Epithelial cell of proximal tubule (primary cell): ENCODE results near the gene FAXC. TPM values are rescaled to one million over a fixed set of nuclear protein-coding genes. Genes with fewer than 3 reads are reported as not detected.
"Not testable (repeated sequence)": the region's sequence is repeated elsewhere in the genome, so short reads cannot be mapped to it uniquely, and the experiment has no call there.

Experiments
- DNase-seq: peaks from one replicate; pipeline ENCODE4 v3.0.0-alpha.2; 2011; ENCODE audit warnings: low read depth
- H3K4me3 ChIP-seq: 2 replicates; pipeline ENCODE4 v1.5.1; 2011; ENCODE audit warnings: low read depth, mild to moderate bottlenecking, low read length
- CTCF ChIP-seq: conservative IDR thresholded peaks from 2 replicates; pipeline ENCODE4 v1.5.1; 2012; ENCODE audit warnings: low read depth, mild to moderate bottlenecking, low read length
- total RNA-seq: library from RNA; depleted of rRNA; stranded (reverse); fragments of >200 nt; gene quantifications from 2 replicates; pipeline ENCODE4 v1.2.3, GENCODE V29; 2015

FAXC gene
- total RNA-seq, 1 donor from 2014 or later, result 7.2 TPM

GRCh38 chr6:99344289-99344688, 5.2 kb downstream of the FAXC start:
- TF ChIP-seq CTCF, result no peak
- no peak for DNase-seq
- H3K4me3 ChIP-seq, result no peak overlapping the region

- TF ChIP-seq CTCF, result no peak
- no peak for DNase-seq
- H3K4me3 ChIP-seq, result no peak overlapping the region
Observed at GRCh38 chr6:99341862-99342455, 7.5 kb downstream of the FAXC start.

- no peak for DNase-seq
- no peak for TF ChIP-seq CTCF
- H3K4me3 ChIP-seq, result no peak overlapping the region
Observed at GRCh38 chr6:99338188-99338587, 11.3 kb downstream of the FAXC start.

- not testable (repeated sequence) for H3K4me3 ChIP-seq, DNase-seq
Observed at GRCh38 chr6:99335298-99335697, 14.2 kb downstream of the FAXC start.

- no peak overlapping the region for H3K4me3 ChIP-seq
- no peak for DNase-seq
- peak; percentile 81 for TF ChIP-seq CTCF
Observed at GRCh38 chr6:99334526-99335127, 14.8 kb downstream of the FAXC start.

GRCh38 chr6:99333068-99333467, 16.4 kb downstream of the FAXC start:
- H3K4me3 ChIP-seq, result no peak overlapping the region
- no peak for DNase-seq
- no peak for TF ChIP-seq CTCF

- no peak overlapping the region for H3K4me3 ChIP-seq
- no peak for DNase-seq
- no peak for TF ChIP-seq CTCF
Observed at GRCh38 chr6:99331531-99331930, 17.9 kb downstream of the FAXC start.
